Common myeloid progenitor, CD34-positive (primary cell): ENCODE measurements around the gene ADAM12.

Experiments
- CTCF ChIA-PET: fragments of 350-600 bp; sonication (Branson Sonifier 250); formaldehyde crosslinking; loops from one replicate; lab custom pipeline; 2021; ENCODE audit warnings: antibody characterized with exemption; lab: Charles Lee
- POLR2A ChIA-PET: fragments of 350-600 bp; sonication (Branson Sonifier 250); formaldehyde crosslinking; loops from one replicate; lab custom pipeline; 2021; ENCODE audit warnings: antibody characterized with exemption; lab: Charles Lee
- DNase-seq, 3 donors: peaks; one replicate each; pipeline versions ENCODE4 v3.0.0 to v3.0.0-alpha.2; 2013
- H3K27ac ChIP-seq, 2 experiments: 1 replicate in 1 of 2; 2 replicates in 1 of 2; pipeline ENCODE4 v1.7.0; 2013; ENCODE audit warnings: inconsistent platforms in 2 of 2, low read length in 2 of 2, mild to moderate bottlenecking in 2 of 2, low read depth in 1 of 2, moderate library complexity in 1 of 2; ENCODE audit not compliant: severe bottlenecking in 2 of 2, insufficient read depth in 1 of 2, poor library complexity in 1 of 2
- H3K27me3 ChIP-seq, 5 experiments: replicated peaks in 2 of 5; 1 replicate in 3 of 5; 2 replicates in 2 of 5; pipeline versions ENCODE4 v1.6.1 to v1.7.0; 2013; ENCODE audit warnings: low read length in 4 of 5, mild to moderate bottlenecking in 2 of 5, moderate library complexity in 2 of 5, inconsistent platforms in 1 of 5; ENCODE audit not compliant: insufficient read depth in 5 of 5, control insufficient read depth in 4 of 5
- H3K36me3 ChIP-seq, 4 experiments: 1 replicate in 2 of 4; 2 replicates in 2 of 4; pipeline versions ENCODE4 v1.6.1 to v1.7.0; 2013; ENCODE audit warnings: low read length in 3 of 4, control low read depth in 1 of 4, mild to moderate bottlenecking in 1 of 4; ENCODE audit not compliant: control insufficient read depth in 4 of 4, insufficient read depth in 4 of 4
- H3K4me1 ChIP-seq, 4 experiments: 1 replicate in 3 of 4; 2 replicates in 1 of 4; pipeline versions ENCODE4 v1.6.1 to v1.7.1; 2013; ENCODE audit warnings: low read length in 3 of 4, mild to moderate bottlenecking in 3 of 4, control low read depth in 1 of 4, inconsistent platforms in 1 of 4, moderate library complexity in 1 of 4; ENCODE audit not compliant: control insufficient read depth in 4 of 4, insufficient read depth in 4 of 4; ENCODE audit errors: control extremely low read depth in 1 of 4
- H3K4me3 ChIP-seq, 7 experiments: 1 replicate in 4 of 7; 2 replicates in 3 of 7; pipeline versions ENCODE4 v1.5.1 to v1.7.0; 2013; ENCODE audit warnings: mild to moderate bottlenecking in 7 of 7, low read length in 6 of 7, moderate library complexity in 6 of 7, inconsistent platforms in 2 of 7, low read depth in 2 of 7, control low read depth in 1 of 7; ENCODE audit not compliant: insufficient read depth in 4 of 7, control insufficient read depth in 1 of 7; ENCODE audit errors: extremely low read depth in 1 of 7
- H3K9me3 ChIP-seq, 5 experiments: 1 replicate in 4 of 5; 2 replicates in 1 of 5; pipeline versions ENCODE4 v1.6.1 to v1.7.1; 2013; ENCODE audit warnings: low read length in 4 of 5, mild to moderate bottlenecking in 2 of 5, inconsistent platforms in 1 of 5, low read depth in 1 of 5, moderate library complexity in 1 of 5; ENCODE audit not compliant: control insufficient read depth in 4 of 5, insufficient read depth in 2 of 5; ENCODE audit errors: control extremely low read depth in 1 of 5
- WGBS: methylation state at CpG from one replicate; pipeline ENCODE4 v1.1.5; 2013; ENCODE audit not compliant: insufficient coverage; 5-methylcytosine and 5-hydroxymethylcytosine counted together

The ADAM12 gene

DNA sequence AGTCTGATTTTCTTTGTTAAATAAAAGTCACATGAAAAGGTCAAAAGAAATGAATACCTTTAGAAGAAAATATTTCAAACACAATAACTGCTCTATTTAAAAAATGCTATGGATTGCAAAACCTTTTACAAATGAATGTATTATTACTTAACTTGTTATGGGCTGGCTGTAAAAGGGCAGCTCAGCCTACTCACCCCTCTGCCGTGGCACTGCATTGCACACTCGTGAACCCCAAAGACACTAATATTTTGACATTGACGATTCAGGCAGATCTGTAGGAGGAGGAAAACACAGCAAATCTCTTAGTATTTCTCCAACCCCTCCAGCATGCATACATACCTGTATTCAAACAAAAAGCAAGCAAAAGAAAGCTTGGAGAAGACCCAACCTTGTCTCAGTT, 342.4 kb downstream of the ADAM12 start:
- Histone ChIP-seq H3K27ac (no peak overlapping the region), H3K36me3 (no peaks in the 10 kb centered on the region), H3K4me3 (no peak overlapping the region), H3K4me1 (peaks cover 12 to 43% (median 33%) of the 10 kb centered on the region in 4 experiments), H3K9me3 (no peaks in the 10 kb centered on the region), H3K27me3 (no peaks in the 10 kb centered on the region)
- WGBS, result 100% methylated on average over 3 of the region's 3 CpGs
- ChIA-PET CTCF (interaction anchor here (0.6 kb wide), 2 partner anchors 1649 to 1658 kb away, joined by 3 read pairs; no protein-coding TSS in a partner anchor), POLR2A (no interaction called here)
- DNase-seq, result no peak

- POLR2A ChIA-PET, result no interaction called here
- no peak overlapping the region for H3K4me3 ChIP-seq
- DNase-seq, result no peak
- no peaks in the 10 kb centered on the region for H3K9me3 ChIP-seq
- no peaks in the 10 kb centered on the region for H3K27me3 ChIP-seq
- H3K36me3 ChIP-seq, result no peaks in the 10 kb centered on the region
- H3K27ac ChIP-seq, result no peak overlapping the region
- H3K4me1 ChIP-seq, result peaks cover 2 to 25% (median 18%) of the 10 kb centered on the region in 4 experiments
- WGBS, result 93% methylated on average over 9 of the region's 10 CpGs
- CTCF ChIA-PET, result no interaction called here
Measured at GRCh38 chr10:126043389-126043788, 344.9 kb downstream of the ADAM12 start.

- Histone ChIP-seq H3K36me3 (no peaks in the 10 kb centered on the region), H3K4me3 (no peak overlapping the region), H3K4me1 (peaks cover 2 to 25% (median 18%) of the 10 kb centered on the region in 4 experiments), H3K9me3 (no peaks in the 10 kb centered on the region), H3K27ac (no peak overlapping the region), H3K27me3 (no peaks in the 10 kb centered on the region)
- POLR2A ChIA-PET, result no interaction called here
- DNase-seq, result no peak
- CTCF ChIA-PET, result no interaction called here
- 100% methylated on average over 6 of the region's 10 CpGs for WGBS
Measured at GRCh38 chr10:126042906-126043305, 345.4 kb downstream of the ADAM12 start.

DNA sequence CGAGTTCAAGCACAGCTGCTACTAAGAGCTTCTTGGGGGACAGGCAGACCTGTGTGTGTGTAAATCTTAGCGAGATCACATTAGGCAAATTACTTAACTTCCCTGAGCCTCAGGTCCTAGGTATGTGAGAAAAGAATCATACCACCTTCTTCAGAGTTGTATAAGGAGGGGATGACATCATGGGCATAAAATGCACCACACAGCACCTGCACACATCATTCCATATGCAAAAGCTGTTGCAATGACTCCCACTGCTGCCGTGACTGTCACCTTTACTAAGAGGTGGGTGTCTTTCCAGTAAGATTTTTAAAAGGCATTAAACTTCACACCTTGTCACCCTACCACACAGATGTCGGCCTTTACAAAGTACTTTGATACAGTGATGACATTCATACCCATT, 345.9 kb downstream of the ADAM12 start:
- no peaks in the 10 kb centered on the region for H3K27me3 ChIP-seq
- no peaks in the 10 kb centered on the region for H3K36me3 ChIP-seq
- H3K4me3 ChIP-seq, result peak overlapping the region in 2 of 7 experiments; percentile 22 to 34
- WGBS, result 79% methylated on average over 3 of the region's 4 CpGs
- H3K4me1 ChIP-seq, result peaks cover 2 to 25% (median 18%) of the 10 kb centered on the region in 4 experiments
- peak overlapping the region; percentile 66 to 81 for H3K27ac ChIP-seq
- no peaks in the 10 kb centered on the region for H3K9me3 ChIP-seq
- ChIA-PET CTCF (interaction anchor here (0.9 kb wide), 1 partner anchor 59 kb away, joined by 3 read pairs; no protein-coding TSS in a partner anchor), POLR2A (interaction anchor here (0.6 kb wide), 3 partner anchors 83 to 882 kb away, joined by 3 read pairs; partner anchors contain the start of gene CTBP2)
- no peak for DNase-seq

- WGBS, result 1% methylated on average over 7 of the region's 12 CpGs
- Histone ChIP-seq H3K27me3 (no peaks in the 10 kb centered on the region), H3K4me3 (peak overlapping the region in 4 of 7 experiments; percentile 22 to 38 (median 34)), H3K36me3 (no peaks in the 10 kb centered on the region), H3K27ac (peak overlapping the region; percentile 66 to 81), H3K4me1 (peaks cover 2 to 25% (median 18%) of the 10 kb centered on the region in 4 experiments), H3K9me3 (no peaks in the 10 kb centered on the region)
- DNase-seq, result peak; percentile 98 to 100 (median 100)
- ChIA-PET POLR2A (interaction anchor here (0.6 to 0.7 kb wide), 3 partner anchors 8 to 881 kb away, joined by 3 read pairs; partner anchors contain the start of gene CTBP2), CTCF (interaction anchor here (0.9 to 2.3 kb wide), 2 partner anchors 12 to 60 kb away, joined by 3 to 5 read pairs; no protein-coding TSS in a partner anchor)
Measured at GRCh38 chr10:126041804-126042231, 346.5 kb downstream of the ADAM12 start.

GRCh38 chr10:126041117-126041516, 347.2 kb downstream of the ADAM12 start:
- H3K27ac ChIP-seq, result peak overlapping the region; percentile 19 to 81
- H3K4me1 ChIP-seq, result peaks cover 2 to 30% (median 19%) of the 10 kb centered on the region in 4 experiments

DNA sequence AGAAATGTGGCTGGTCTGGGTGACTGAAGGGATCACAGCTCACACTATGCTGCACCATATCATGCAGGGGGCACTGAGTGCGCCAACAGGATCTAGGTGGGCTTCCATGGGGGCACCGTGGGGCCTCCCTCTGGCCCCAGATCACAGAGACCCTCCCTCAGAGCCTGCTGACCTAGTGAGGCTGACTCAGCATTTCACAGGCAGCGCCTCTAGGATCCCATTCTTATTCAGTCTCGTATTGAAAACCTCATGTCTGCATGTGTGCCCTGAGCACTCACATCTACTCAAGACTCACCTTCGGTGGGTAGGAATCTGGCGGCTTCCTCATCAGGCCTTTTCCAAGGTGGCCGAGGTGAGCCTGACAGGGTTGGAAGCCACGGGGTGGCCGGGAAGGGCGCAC, 350.3 kb downstream of the ADAM12 start:
- peaks cover 2 to 25% (median 19%) of the 10 kb centered on the region in 4 experiments for H3K4me1 ChIP-seq
- no peak overlapping the region for H3K4me3 ChIP-seq
- no peak overlapping the region for H3K27ac ChIP-seq
- 79% methylated on average over 10 of the region's 10 CpGs for WGBS
- CTCF ChIA-PET, result interaction anchor here (1.4 to 2.3 kb wide), 2 partner anchors 11 to 55 kb away, joined by 3 to 5 read pairs; no protein-coding TSS in a partner anchor
- DNase-seq, result no peak
- POLR2A ChIA-PET, result no interaction called here
- peaks cover 0 to 2% (median 0%) of the 10 kb centered on the region in 5 experiments for H3K27me3 ChIP-seq
- H3K36me3 ChIP-seq, result no peaks in the 10 kb centered on the region
- peaks cover 0 to 10% (median 3%) of the 10 kb centered on the region in 5 experiments for H3K9me3 ChIP-seq

More at GRCh38 chr10:126041117-126041516, 347.2 kb downstream of the ADAM12 start:
- Histone ChIP-seq H3K27me3 (no peaks in the 10 kb centered on the region), H3K36me3 (no peaks in the 10 kb centered on the region), H3K9me3 (no peaks in the 10 kb centered on the region), H3K4me3 (peak overlapping the region in 1 of 7 experiments; percentile 36)
- CTCF ChIA-PET, result interaction anchor here (2.3 kb wide), 1 partner anchor 11 kb away, joined by 5 read pairs; no protein-coding TSS in a partner anchor
- WGBS, result no CpG with 5 or more reads among the region's 4 CpGs
- DNase-seq, result peak in 1 of 3 donors; percentile 23
- POLR2A ChIA-PET, result interaction anchor here (0.7 kb wide), 1 partner anchor 9 kb away, joined by 3 read pairs; no protein-coding TSS in a partner anchor
